ENCODE measurements around the gene MEGF6.

GRCh38 chr1:3563610-3564009 lies 47.7 kb downstream of the MEGF6 start:
- TF ChIP-seq SPI1 (IDR thresholded peaks at IDR 0.05; ENCODE audit: borderline replicate concordance, low read depth) (no peak), CTCF (IDR thresholded peaks at IDR 0.05; ENCODE audit: insufficient read depth, low read length) (no peak), POLR2AphosphoS5 (IDR thresholded peaks at IDR 0.05; ENCODE audit: low read depth) (no peak), GABPA (IDR thresholded peaks at IDR 0.05; ENCODE audit: low read depth) (no peak), REST (IDR thresholded peaks at IDR 0.05; ENCODE audit: insufficient replicate concordance, low read depth) (no peak)
